Measurements from ENCODE around the gene OR6J1. TPM values are rescaled to one million over a fixed set of nuclear protein-coding genes. Genes with fewer than 3 reads are reported as not detected.

Gene OR6J1
- total RNA-seq, 1 donor from 2014 or later = 0.05 TPM

Other genes starting within 250 kb of the OR6J1 start
- gene DAD1, start 55.1 kb downstream of the OR6J1 start, total RNA-seq = 272 and 366 TPM in 2 replicates
- gene ABHD4, start 46.1 kb downstream of the OR6J1 start, total RNA-seq = 5.9 and 30.3 TPM in 2 replicates
- 28.8 and 42.4 TPM in 2 replicates for gene OXA1L, start 122.3 kb upstream of the OR6J1 start, total RNA-seq
- 12.7 and 18.4 TPM in 2 replicates for gene SLC7A7, start 171.1 kb upstream of the OR6J1 start, total RNA-seq
- 17.1 and 61.1 TPM in 2 replicates for gene MRPL52, start 185.5 kb upstream of the OR6J1 start, total RNA-seq
- 180 and 295 TPM in 2 replicates for gene MMP14, start 192.2 kb upstream of the OR6J1 start, total RNA-seq
- 71.9 and 268 TPM in 2 replicates for gene LRP10, start 227.4 kb upstream of the OR6J1 start, total RNA-seq
- under 0.01 and 0.20 TPM in 2 replicates for gene REM2, start 238.9 kb upstream of the OR6J1 start, total RNA-seq